Upper lobe of left lung (tissue), 6 donors: ENCODE measurements around the gene TYW5. TPM values are rescaled to one million over a fixed set of nuclear protein-coding genes. Genes with fewer than 3 reads are reported as not detected.

Experiments used
- ATAC-seq, 2 donors: fragments of 200-7000 bp; cut with Tn5 transposase; one replicate each; pipeline ENCODE4 v1.9.1; 2022; ENCODE audit warnings: mild to moderate bottlenecking in 2 of 2, moderate library complexity in 2 of 2; ENCODE audit not compliant: low FRiP score in 2 of 2
- DNase-seq, 2 donors: peaks; one replicate each; pipeline ENCODE4 v3.0.0-alpha.2; 2019 to 2020
- H3K27ac ChIP-seq, 4 donors: fragments of 200-600 bp; sonication (generic); one replicate each; pipeline ENCODE4 v1.5.1; 2016 to 2019
- H3K27me3 ChIP-seq, 4 donors: fragments of 200-600 bp; sonication (generic); one replicate each; pipeline ENCODE4 v1.5.1; 2017 to 2019
- H3K36me3 ChIP-seq, 4 donors: fragments of 200-600 bp; sonication (generic); one replicate each; pipeline ENCODE4 v1.5.1; 2016 to 2019
- H3K4me1 ChIP-seq, 4 donors: fragments of 200-600 bp; sonication (generic); one replicate each; pipeline ENCODE4 v1.5.1; 2018 to 2019
- H3K4me3 ChIP-seq, 4 donors: fragments of 200-600 bp; sonication (generic); one replicate each; pipeline ENCODE4 v1.5.1; 2017 to 2019; ENCODE audit warnings: mild to moderate bottlenecking in 2 of 4, moderate library complexity in 1 of 4
- H3K9me3 ChIP-seq, 4 donors: fragments of 200-600 bp; sonication (generic); one replicate each; pipeline ENCODE4 v1.5.1; 2018 to 2019
- CTCF ChIP-seq, 6 experiments: fragments of 450-650 bp in 4 of 6; fragments of 200-600 bp in 2 of 6; sonication (generic) in 2 of 6; IDR thresholded peaks; one replicate each; pipeline ENCODE4 v1.5.1; 2016 to 2019; ENCODE audit warnings: antibody characterized with exemption in 6 of 6
- EP300 ChIP-seq, 4 donors: sonication (generic); formaldehyde crosslinking; IDR thresholded peaks; one replicate each; pipeline ENCODE4 v1.5.1; 2017; ENCODE audit warnings: antibody characterized with exemption in 4 of 4, control low read depth in 2 of 4
- POLR2A ChIP-seq, 4 donors: fragments of 450-650 bp; IDR thresholded peaks; one replicate each; pipeline ENCODE4 v1.5.1; 2016 to 2017; ENCODE audit warnings: antibody characterized with exemption in 4 of 4, mild to moderate bottlenecking in 2 of 4
- POLR2AphosphoS5 ChIP-seq, 2 donors: sonication (generic); formaldehyde crosslinking; IDR thresholded peaks; one replicate each; pipeline ENCODE4 v1.5.1; 2017; ENCODE audit warnings: antibody characterized with exemption in 2 of 2
- WGBS, 2 donors: methylation state at CpG; one replicate each; pipeline ENCODE4 v1.1.5; 2017 to 2018; 5-methylcytosine and 5-hydroxymethylcytosine counted together
- total RNA-seq, 6 donors: library from RNA; depleted of rRNA in 4 of 6; stranded (reverse); fragments of >200 nt in 4 of 6; gene quantifications; one replicate each; pipeline versions ENCODE4 v1.1.0 to v1.2.1, GENCODE V29; 2016 to 2021
- donor health status: DM: no; HTN: no; CAD: no; lungs with moderate emphysema.
- donor health status: DM: no; HTN: yes; CAD: no; lungs with severe emphysema.

Gene TYW5
- total RNA-seq, 6 donors from 2014 or later, result 3.1 to 17.8 (median 7.2) TPM

GRCh38 chr2:199902486-199903110, 52.7 kb downstream of the TYW5 start:
- no peak overlapping the region for H3K4me3 ChIP-seq
- H3K36me3 ChIP-seq, result no peaks in the 10 kb centered on the region
- ATAC-seq (no peak), DNase-seq (no peak)
- WGBS, 2 donors, result 80 to 87% methylated on average over 4 of the region's 4 CpGs
- no peak overlapping the region for H3K27ac ChIP-seq
- TF ChIP-seq CTCF (IDR thresholded peaks at IDR 0.05), result no peak
- H3K27me3 ChIP-seq, result no peaks in the 10 kb centered on the region
- H3K9me3 ChIP-seq, result no peaks in the 10 kb centered on the region
- no peaks in the 10 kb centered on the region for H3K4me1 ChIP-seq

DNA sequence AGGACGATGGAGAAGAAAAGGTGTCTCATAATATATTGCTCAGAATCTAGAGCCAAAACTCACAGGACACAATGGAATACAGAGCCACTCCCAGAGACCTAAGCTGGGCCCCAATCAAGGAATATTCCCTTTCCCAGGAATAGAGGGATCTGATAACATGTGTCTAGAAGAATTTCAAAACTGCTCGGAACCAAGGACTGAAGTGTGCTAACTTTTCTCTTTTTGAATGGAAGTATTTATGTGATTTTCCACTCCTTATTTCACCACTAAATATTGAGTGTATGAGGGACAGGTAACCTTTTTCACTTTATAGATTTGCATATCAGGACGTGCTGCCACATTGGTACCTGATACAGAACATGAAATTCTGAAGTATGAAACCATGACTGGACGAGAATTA, 53.3 kb downstream of the TYW5 start:
- H3K4me1 ChIP-seq, result no peaks in the 10 kb centered on the region
- WGBS, 2 donors, result 81 to 92% methylated on average over 4 of the region's 4 CpGs
- ATAC-seq, result no peak
- H3K9me3 ChIP-seq, result no peaks in the 10 kb centered on the region
- H3K27me3 ChIP-seq, result no peaks in the 10 kb centered on the region
- TF ChIP-seq EP300 (IDR thresholded peaks at IDR 0.05) (no peak), POLR2A (IDR thresholded peaks at IDR 0.05) (no peak), CTCF (IDR thresholded peaks at IDR 0.05) (no peak), POLR2AphosphoS5 (IDR thresholded peaks at IDR 0.05) (no peak)
- H3K4me3 ChIP-seq, result no peak overlapping the region
- no peak overlapping the region for H3K27ac ChIP-seq
- DNase-seq, result no peak
- no peaks in the 10 kb centered on the region for H3K36me3 ChIP-seq

GRCh38 chr2:199896617-199897016, 58.7 kb downstream of the TYW5 start:
- Histone ChIP-seq H3K27ac (no peak overlapping the region), H3K27me3 (no peaks in the 10 kb centered on the region), H3K4me3 (no peak overlapping the region), H3K4me1 (no peaks in the 10 kb centered on the region), H3K36me3 (no peaks in the 10 kb centered on the region), H3K9me3 (no peaks in the 10 kb centered on the region)
- ATAC-seq (no peak), DNase-seq (no peak)
- WGBS, 2 donors, result 78 to 88% methylated on average over 2 of the region's 2 CpGs
- TF ChIP-seq EP300 (IDR thresholded peaks at IDR 0.05) (no peak), CTCF (IDR thresholded peaks at IDR 0.05) (no peak), POLR2AphosphoS5 (IDR thresholded peaks at IDR 0.05) (no peak), POLR2A (IDR thresholded peaks at IDR 0.05) (no peak)

- Histone ChIP-seq H3K9me3 (no peaks in the 10 kb centered on the region), H3K4me1 (no peaks in the 10 kb centered on the region), H3K4me3 (no peak overlapping the region), H3K27me3 (no peaks in the 10 kb centered on the region), H3K27ac (no peak overlapping the region), H3K36me3 (no peaks in the 10 kb centered on the region)
- WGBS, 2 donors, result 76 to 88% methylated on average over 3 of the region's 3 CpGs
- DNase-seq, result no peak
- ATAC-seq, result no peak
- no peak for TF ChIP-seq POLR2AphosphoS5 (IDR thresholded peaks at IDR 0.05)
- no peak for TF ChIP-seq EP300 (IDR thresholded peaks at IDR 0.05)
- no peak for TF ChIP-seq CTCF (IDR thresholded peaks at IDR 0.05)
- no peak for TF ChIP-seq POLR2A (IDR thresholded peaks at IDR 0.05)
These were observed 59.9 kb downstream of the TYW5 start for GRCh38 chr2:199895406-199895805.

GRCh38 chr2:199883474-199884212, 71.6 kb downstream of the TYW5 start:
- 81 to 89% methylated on average over 6 of the region's 6 CpGs for WGBS, 2 donors
- H3K27ac ChIP-seq, result no peak overlapping the region
- DNase-seq, result no peak

More at GRCh38 chr2:199883474-199884212, 71.6 kb downstream of the TYW5 start:
- H3K27me3 ChIP-seq, result no peaks in the 10 kb centered on the region
- no peaks in the 10 kb centered on the region for H3K36me3 ChIP-seq
- H3K4me3 ChIP-seq, result no peak overlapping the region
- H3K4me1 ChIP-seq, result no peaks in the 10 kb centered on the region
- H3K9me3 ChIP-seq, result no peaks in the 10 kb centered on the region
- TF ChIP-seq CTCF (IDR thresholded peaks at IDR 0.05) (no peak), POLR2A (IDR thresholded peaks at IDR 0.05) (no peak)
- no peak for ATAC-seq
